NCI-H2196 treated with DMSO at 0.1 percent for 48 hours (cell line): ENCODE data around the gene COMMD3.
A peak's percentile ranks its signal among the peaks of the same experiment; 100 is the strongest.

Experiments
- DNase-seq: peaks from one replicate; lab custom pipeline; 2025; ENCODE audit not compliant: unreplicated experiment; lab: John Stamatoyannopoulos, UW

COMMD3 gene

GRCh38 chr10:22319547-22319979 lies 3.4 kb downstream of the COMMD3 start:
- no peak for DNase-seq

- no peak for DNase-seq
Measured at GRCh38 chr10:22319980-22320558, 3.9 kb downstream of the COMMD3 start.

GRCh38 chr10:22320591-22321155 lies 4.5 kb downstream of the COMMD3 start, which contains the start of gene BMI1:
Gene BMI1, plus strand, starts transcription at chr10:22321099. Its CDS starts 5,351 bp downstream, at chr10:22326450.
- DNase-seq: peak; percentile 48

GRCh38 chr10:22321156-22321923 lies 5.2 kb downstream of the COMMD3 start:
- DNase-seq: peak; percentile 3

- no peak for DNase-seq
Measured at GRCh38 chr10:22321924-22322640, 5.9 kb downstream of the COMMD3 start.

- DNase-seq: no peak
Measured at GRCh38 chr10:22322641-22323160, 6.5 kb downstream of the COMMD3 start.

- no peak for DNase-seq
Measured at GRCh38 chr10:22323538-22324305, 7.5 kb downstream of the COMMD3 start.

GRCh38 chr10:22324413-22324812 lies 8.2 kb downstream of the COMMD3 start:
- DNase-seq: no peak

GRCh38 chr10:22324893-22325271 lies 8.7 kb downstream of the COMMD3 start:
- DNase-seq: no peak

GRCh38 chr10:22325272-22326144 lies 9.3 kb downstream of the COMMD3 start:
- peak; percentile 12 for DNase-seq

GRCh38 chr10:22326145-22326702 lies 10.0 kb downstream of the COMMD3 start:
- no peak for DNase-seq

GRCh38 chr10:22329150-22329549 lies 13.0 kb downstream of the COMMD3 start:
- no peak for DNase-seq

GRCh38 chr10:22332116-22332692 lies 16.0 kb downstream of the COMMD3 start:
- DNase-seq: no peak

- DNase-seq: no peak
Measured at GRCh38 chr10:22333167-22333974, 17.2 kb downstream of the COMMD3 start.

- DNase-seq: no peak
Measured at GRCh38 chr10:22333975-22334282, 17.7 kb downstream of the COMMD3 start.

- no peak for DNase-seq
Measured at GRCh38 chr10:22334414-22335172, 18.4 kb downstream of the COMMD3 start.

- no peak for DNase-seq
Measured at GRCh38 chr10:22335173-22335933, 19.2 kb downstream of the COMMD3 start.
